Neuron (in vitro differentiated cells): ENCODE data around the gene RAPGEF2.
"Not testable (repeated sequence)": the region's sequence is repeated elsewhere in the genome, so short reads cannot be mapped to it uniquely, and the experiment has no call there.

Source experiments
- H2AFZ ChIP-seq: one replicate; pipeline ENCODE4 v1.6.1; 2013; ENCODE audit warnings: low read depth, mild to moderate bottlenecking, inconsistent platforms, low read length, moderate library complexity
- H3K27me3 ChIP-seq: one replicate; pipeline ENCODE4 v1.6.1; 2013; ENCODE audit warnings: low read length; ENCODE audit not compliant: insufficient read depth
- H3K36me3 ChIP-seq: one replicate; pipeline ENCODE4 v1.6.1; 2013; ENCODE audit warnings: low read length; ENCODE audit not compliant: insufficient read depth
- H3K4me1 ChIP-seq: one replicate; pipeline ENCODE4 v1.6.1; 2013; ENCODE audit warnings: low read length; ENCODE audit not compliant: insufficient read depth
- H3K4me3 ChIP-seq: 2 replicates; pipeline ENCODE4 v1.5.1; 2013; ENCODE audit warnings: mild to moderate bottlenecking, low read length, moderate library complexity
- H3K9me3 ChIP-seq: one replicate; pipeline ENCODE4 v1.6.1; 2013; ENCODE audit warnings: low read length

The RAPGEF2 gene

GRCh38 chr4:159358226-159358625, 255.3 kb downstream of the RAPGEF2 start:
- Histone ChIP-seq H3K36me3 (peaks cover 82% of the 10 kb centered on the region), H3K4me1 (peaks cover 5% of the 10 kb centered on the region), H3K27me3 (no peaks in the 10 kb centered on the region), H3K4me3 (no peak overlapping the region), H2AFZ (no peak overlapping the region), H3K9me3 (peaks cover 3% of the 10 kb centered on the region)

- H2AFZ ChIP-seq: no peak overlapping the region
- H3K4me1 ChIP-seq: peaks cover 9% of the 10 kb centered on the region
- peaks cover 64% of the 10 kb centered on the region for H3K36me3 ChIP-seq
- no peaks in the 10 kb centered on the region for H3K9me3 ChIP-seq
- no peaks in the 10 kb centered on the region for H3K27me3 ChIP-seq
- no peak overlapping the region for H3K4me3 ChIP-seq
Observed at GRCh38 chr4:159360549-159360948, 257.7 kb downstream of the RAPGEF2 start.

- H2AFZ ChIP-seq: no peak overlapping the region
- peaks cover 38% of the 10 kb centered on the region for H3K36me3 ChIP-seq
- no peak overlapping the region for H3K4me3 ChIP-seq
- peaks cover 7% of the 10 kb centered on the region for H3K4me1 ChIP-seq
- no peaks in the 10 kb centered on the region for H3K27me3 ChIP-seq
- peaks cover under 1% of the 10 kb centered on the region for H3K9me3 ChIP-seq
Observed at GRCh38 chr4:159363361-159363760, 260.5 kb downstream of the RAPGEF2 start.

- Histone ChIP-seq H3K36me3 (peaks cover 4% of the 10 kb centered on the region), H3K9me3 (peaks cover 6% of the 10 kb centered on the region), H3K4me3 (no peak overlapping the region), H3K4me1 (peaks cover 7% of the 10 kb centered on the region), H2AFZ (no peak overlapping the region), H3K27me3 (no peaks in the 10 kb centered on the region)
Observed at GRCh38 chr4:159366966-159367780, 264.3 kb downstream of the RAPGEF2 start.

- Histone ChIP-seq H3K36me3 (peaks cover 4% of the 10 kb centered on the region), H2AFZ (no peak overlapping the region), H3K4me1 (peaks cover 7% of the 10 kb centered on the region), H3K4me3 (no peak overlapping the region), H3K27me3 (no peaks in the 10 kb centered on the region), H3K9me3 (peaks cover 6% of the 10 kb centered on the region)
Observed at GRCh38 chr4:159367781-159368080, 264.9 kb downstream of the RAPGEF2 start.

- no peak overlapping the region for H3K4me3 ChIP-seq
- H3K4me1 ChIP-seq: peaks cover 3% of the 10 kb centered on the region
- H3K9me3 ChIP-seq: peaks cover 6% of the 10 kb centered on the region
- H2AFZ ChIP-seq: no peak overlapping the region
- peaks cover 2% of the 10 kb centered on the region for H3K36me3 ChIP-seq
- no peaks in the 10 kb centered on the region for H3K27me3 ChIP-seq
Observed at GRCh38 chr4:159368320-159368719, 265.4 kb downstream of the RAPGEF2 start.

GRCh38 chr4:159369256-159369655, 266.4 kb downstream of the RAPGEF2 start:
- Histone ChIP-seq H3K4me3 (no peak overlapping the region), H3K9me3 (peaks cover 6% of the 10 kb centered on the region), H3K4me1 (no peaks in the 10 kb centered on the region), H3K36me3 (no peaks in the 10 kb centered on the region), H2AFZ (no peak overlapping the region), H3K27me3 (no peaks in the 10 kb centered on the region)

GRCh38 chr4:159370286-159370685, 267.4 kb downstream of the RAPGEF2 start:
- no peaks in the 10 kb centered on the region for H3K36me3 ChIP-seq
- no peaks in the 10 kb centered on the region for H3K27me3 ChIP-seq
- H2AFZ ChIP-seq: no peak overlapping the region
- H3K4me3 ChIP-seq: no peak overlapping the region
- no peaks in the 10 kb centered on the region for H3K4me1 ChIP-seq
- peaks cover 6% of the 10 kb centered on the region for H3K9me3 ChIP-seq

- Histone ChIP-seq H3K36me3 (no peaks in the 10 kb centered on the region), H3K9me3 (peaks cover 6% of the 10 kb centered on the region), H3K4me3 (no peak overlapping the region), H3K4me1 (peaks cover 3% of the 10 kb centered on the region), H3K27me3 (no peaks in the 10 kb centered on the region), H2AFZ (no peak overlapping the region)
Observed at GRCh38 chr4:159374749-159375530, 272.1 kb downstream of the RAPGEF2 start.

GRCh38 chr4:159376289-159376688, 273.4 kb downstream of the RAPGEF2 start:
- no peaks in the 10 kb centered on the region for H3K27me3 ChIP-seq
- no peaks in the 10 kb centered on the region for H3K36me3 ChIP-seq
- peaks cover 7% of the 10 kb centered on the region for H3K4me1 ChIP-seq
- peaks cover 6% of the 10 kb centered on the region for H3K9me3 ChIP-seq
- no peak overlapping the region for H2AFZ ChIP-seq
- H3K4me3 ChIP-seq: no peak overlapping the region

- H3K9me3 ChIP-seq: peaks cover 6% of the 10 kb centered on the region
- H2AFZ ChIP-seq: no peak overlapping the region
- no peaks in the 10 kb centered on the region for H3K36me3 ChIP-seq
- no peaks in the 10 kb centered on the region for H3K27me3 ChIP-seq
- no peak overlapping the region for H3K4me3 ChIP-seq
- H3K4me1 ChIP-seq: peaks cover 24% of the 10 kb centered on the region
Observed at GRCh38 chr4:159378056-159378616, 275.3 kb downstream of the RAPGEF2 start.

GRCh38 chr4:159379064-159379463, 276.2 kb downstream of the RAPGEF2 start:
- H2AFZ ChIP-seq, H3K9me3 ChIP-seq: not testable (repeated sequence)
- H3K4me1 ChIP-seq: peaks cover 29% of the 10 kb centered on the region

GRCh38 chr4:159379836-159380235, 277.0 kb downstream of the RAPGEF2 start:
- H3K36me3 ChIP-seq: no peaks in the 10 kb centered on the region
- H3K4me3 ChIP-seq: no peak overlapping the region
- H3K4me1 ChIP-seq: peaks cover 37% of the 10 kb centered on the region
- peaks cover 6% of the 10 kb centered on the region for H3K9me3 ChIP-seq
- no peaks in the 10 kb centered on the region for H3K27me3 ChIP-seq
- no peak overlapping the region for H2AFZ ChIP-seq

More at GRCh38 chr4:159379064-159379463, 276.2 kb downstream of the RAPGEF2 start:
- H3K27me3 ChIP-seq, H3K4me3 ChIP-seq, H3K36me3 ChIP-seq: not testable (repeated sequence)
